Upper lobe of left lung (tissue), 4 donors: ENCODE data around the gene FOCAD.

ENCODE experiments used
- EP300 ChIP-seq, 4 donors: sonication (generic); formaldehyde crosslinking; IDR thresholded peaks; one replicate each; pipeline ENCODE4 v1.5.1; 2017; ENCODE audit warnings: antibody characterized with exemption in 4 of 4, control low read depth in 2 of 4
- POLR2A ChIP-seq, 4 donors: fragments of 450-650 bp; IDR thresholded peaks; one replicate each; pipeline ENCODE4 v1.5.1; 2016 to 2017; ENCODE audit warnings: antibody characterized with exemption in 4 of 4, mild to moderate bottlenecking in 2 of 4
- POLR2AphosphoS5 ChIP-seq, 2 donors: sonication (generic); formaldehyde crosslinking; IDR thresholded peaks; one replicate each; pipeline ENCODE4 v1.5.1; 2017; ENCODE audit warnings: antibody characterized with exemption in 2 of 2
- TF ChIP-seq, protein P1 (sequence below), 6 experiments: fragments of 450-650 bp in 4 of 6; fragments of 200-600 bp in 2 of 6; sonication (generic) in 2 of 6; IDR thresholded peaks; one replicate each; pipeline ENCODE4 v1.5.1; 2016 to 2019; ENCODE audit warnings: antibody characterized with exemption in 6 of 6

GRCh38 chr9:20670395-20670794, 13.7 kb upstream of the FOCAD start:
- TF ChIP-seq POLR2A (IDR thresholded peaks at IDR 0.05) (no peak), POLR2AphosphoS5 (IDR thresholded peaks at IDR 0.05) (no peak), EP300 (IDR thresholded peaks at IDR 0.05) (no peak)
- TF ChIP-seq, protein P1, sequence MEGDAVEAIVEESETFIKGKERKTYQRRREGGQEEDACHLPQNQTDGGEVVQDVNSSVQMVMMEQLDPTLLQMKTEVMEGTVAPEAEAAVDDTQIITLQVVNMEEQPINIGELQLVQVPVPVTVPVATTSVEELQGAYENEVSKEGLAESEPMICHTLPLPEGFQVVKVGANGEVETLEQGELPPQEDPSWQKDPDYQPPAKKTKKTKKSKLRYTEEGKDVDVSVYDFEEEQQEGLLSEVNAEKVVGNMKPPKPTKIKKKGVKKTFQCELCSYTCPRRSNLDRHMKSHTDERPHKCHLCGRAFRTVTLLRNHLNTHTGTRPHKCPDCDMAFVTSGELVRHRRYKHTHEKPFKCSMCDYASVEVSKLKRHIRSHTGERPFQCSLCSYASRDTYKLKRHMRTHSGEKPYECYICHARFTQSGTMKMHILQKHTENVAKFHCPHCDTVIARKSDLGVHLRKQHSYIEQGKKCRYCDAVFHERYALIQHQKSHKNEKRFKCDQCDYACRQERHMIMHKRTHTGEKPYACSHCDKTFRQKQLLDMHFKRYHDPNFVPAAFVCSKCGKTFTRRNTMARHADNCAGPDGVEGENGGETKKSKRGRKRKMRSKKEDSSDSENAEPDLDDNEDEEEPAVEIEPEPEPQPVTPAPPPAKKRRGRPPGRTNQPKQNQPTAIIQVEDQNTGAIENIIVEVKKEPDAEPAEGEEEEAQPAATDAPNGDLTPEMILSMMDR (IDR thresholded peaks at IDR 0.05), result no peak
